Sigmoid colon (tissue), 4 donors: ENCODE results near the gene IQCK.

Experiments used
- EP300 ChIP-seq, 4 donors: sonication (generic); formaldehyde crosslinking; IDR thresholded peaks; one replicate each; pipeline ENCODE4 v1.6.1; 2017; ENCODE audit warnings: antibody characterized with exemption in 4 of 4
- POLR2A ChIP-seq, 2 donors: fragments of 450-650 bp; IDR thresholded peaks; one replicate each; pipeline ENCODE4 v1.6.1; 2016; ENCODE audit warnings: antibody characterized with exemption in 2 of 2, mild to moderate bottlenecking in 2 of 2, moderate library complexity in 2 of 2
- POLR2AphosphoS5 ChIP-seq, 4 donors: sonication (generic); formaldehyde crosslinking; IDR thresholded peaks; one replicate each; pipeline ENCODE4 v1.6.1; 2017; ENCODE audit warnings: antibody characterized with exemption in 4 of 4
- TF ChIP-seq, protein P1 (sequence below), 4 experiments: fragments of 450-650 bp in 3 of 4; fragments of 200-600 bp in 1 of 4; IDR thresholded peaks; one replicate each; pipeline ENCODE4 v1.5.1; 2016 to 2019; ENCODE audit warnings: antibody characterized with exemption in 4 of 4, mild to moderate bottlenecking in 3 of 4, moderate library complexity in 2 of 4

- TF ChIP-seq, protein P1, sequence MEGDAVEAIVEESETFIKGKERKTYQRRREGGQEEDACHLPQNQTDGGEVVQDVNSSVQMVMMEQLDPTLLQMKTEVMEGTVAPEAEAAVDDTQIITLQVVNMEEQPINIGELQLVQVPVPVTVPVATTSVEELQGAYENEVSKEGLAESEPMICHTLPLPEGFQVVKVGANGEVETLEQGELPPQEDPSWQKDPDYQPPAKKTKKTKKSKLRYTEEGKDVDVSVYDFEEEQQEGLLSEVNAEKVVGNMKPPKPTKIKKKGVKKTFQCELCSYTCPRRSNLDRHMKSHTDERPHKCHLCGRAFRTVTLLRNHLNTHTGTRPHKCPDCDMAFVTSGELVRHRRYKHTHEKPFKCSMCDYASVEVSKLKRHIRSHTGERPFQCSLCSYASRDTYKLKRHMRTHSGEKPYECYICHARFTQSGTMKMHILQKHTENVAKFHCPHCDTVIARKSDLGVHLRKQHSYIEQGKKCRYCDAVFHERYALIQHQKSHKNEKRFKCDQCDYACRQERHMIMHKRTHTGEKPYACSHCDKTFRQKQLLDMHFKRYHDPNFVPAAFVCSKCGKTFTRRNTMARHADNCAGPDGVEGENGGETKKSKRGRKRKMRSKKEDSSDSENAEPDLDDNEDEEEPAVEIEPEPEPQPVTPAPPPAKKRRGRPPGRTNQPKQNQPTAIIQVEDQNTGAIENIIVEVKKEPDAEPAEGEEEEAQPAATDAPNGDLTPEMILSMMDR (IDR thresholded peaks at IDR 0.05): no peak
- TF ChIP-seq EP300 (IDR thresholded peaks at IDR 0.05): no peak
- TF ChIP-seq POLR2A (IDR thresholded peaks at IDR 0.05): no peak
- TF ChIP-seq POLR2AphosphoS5 (IDR thresholded peaks at IDR 0.05): no peak
Observed at GRCh38 chr16:19857593-19858339, 139.7 kb downstream of the IQCK start.
